Activated effector memory CD4-positive, alpha-beta T cell treated with Interleukin-2 at 50 U/mL for 16 hours (primary cell): ENCODE measurements around the gene LSP1.

Source experiments
- DNase-seq: peaks from one replicate; pipeline ENCODE4 v3.0.0-alpha.2; 2020

The LSP1 gene

GRCh38 chr11:1838077-1838425 is 14.8 kb upstream of the LSP1 start:
- no peak for DNase-seq

- no peak for DNase-seq
Observed at GRCh38 chr11:1838426-1839144, 14.3 kb upstream of the LSP1 start, which contains the start of gene TNNI2. TNNI2 (plus strand) TSS chr11:1838981; CDS start chr11:1839697, 716 bp downstream.

- no peak for DNase-seq
Observed at GRCh38 chr11:1839204-1839923, 13.5 kb upstream of the LSP1 start.

GRCh38 chr11:1839924-1840779 is 12.7 kb upstream of the LSP1 start:
- DNase-seq: no peak

GRCh38 chr11:1840780-1841480 is 12.0 kb upstream of the LSP1 start:
- DNase-seq: no peak

GRCh38 chr11:1841511-1842148 is 11.3 kb upstream of the LSP1 start:
- no peak for DNase-seq

GRCh38 chr11:1842149-1843097 is 10.5 kb upstream of the LSP1 start:
- no peak for DNase-seq

- no peak for DNase-seq
Observed at GRCh38 chr11:1843098-1843473, 9.8 kb upstream of the LSP1 start.

- DNase-seq: no peak
Observed at GRCh38 chr11:1843796-1844195, 9.1 kb upstream of the LSP1 start.

GRCh38 chr11:1844221-1845094 is 8.4 kb upstream of the LSP1 start:
- DNase-seq: peak; percentile 43

GRCh38 chr11:1845095-1845429 is 7.8 kb upstream of the LSP1 start:
- no peak for DNase-seq

GRCh38 chr11:1845561-1846452 is 7.1 kb upstream of the LSP1 start:
- DNase-seq: no peak

GRCh38 chr11:1846453-1846932 is 6.4 kb upstream of the LSP1 start:
- DNase-seq: no peak

GRCh38 chr11:1847006-1847735 is 5.7 kb upstream of the LSP1 start:
- DNase-seq: no peak

GRCh38 chr11:1847926-1848639 is 4.8 kb upstream of the LSP1 start:
- no peak for DNase-seq

GRCh38 chr11:1848640-1849430 is 4.0 kb upstream of the LSP1 start:
- no peak for DNase-seq
